OCI-LY3 (cell line): Measurements from ENCODE around the gene EEF1G.

Experiments used
- H2AFZ ChIP-seq: fragments of 200-600, 300-600 bp; shearing (Covaris generic); 2 replicates; pipeline ENCODE4 v1.6.0; 2014; ENCODE audit warnings: antibody characterized with exemption, low read depth, low read length
- H3K27ac ChIP-seq: fragments of 200-600, 300-600 bp; sonication (generic); 2 replicates; pipeline ENCODE4 v1.5.1; 2014; ENCODE audit warnings: mild to moderate bottlenecking, low read length, moderate library complexity, mixed read lengths
- H3K27me3 ChIP-seq: fragments of 200-600, 300-600 bp; sonication (generic); 2 replicates; pipeline ENCODE4 v1.6.1; 2014; ENCODE audit warnings: low read depth, low read length, mixed read lengths
- H3K36me3 ChIP-seq: fragments of 200-600, 300-600 bp; sonication (generic); replicated peaks from 2 replicates; pipeline ENCODE3; 2014; ENCODE audit warnings: low read depth, low read length, mixed read lengths
- H3K4me1 ChIP-seq: fragments of 300-600, 200-600 bp; sonication (generic); 2 replicates; pipeline ENCODE4 v1.6.1; 2014; ENCODE audit warnings: low read length, mixed read lengths
- H3K4me2 ChIP-seq: fragments of 200-600, 300-600 bp; sonication (generic); 2 replicates; pipeline ENCODE4 v1.6.1; 2014; ENCODE audit warnings: low read length, mixed read lengths
- H3K4me3 ChIP-seq: fragments of 300-600, 200-600 bp; sonication (generic); 2 replicates; pipeline ENCODE4 v1.5.1; 2014; ENCODE audit warnings: antibody characterized with exemption, mild to moderate bottlenecking, low read length, moderate library complexity
- H3K79me2 ChIP-seq: fragments of 300-600, 200-600 bp; shearing (Covaris generic); 2 replicates; pipeline ENCODE4 v1.6.1; 2014; ENCODE audit warnings: mild to moderate bottlenecking, low read length, mixed read lengths
- H3K9ac ChIP-seq: fragments of 300-600, 200-600 bp; shearing (Covaris generic); 2 replicates; pipeline ENCODE4 v1.6.0; 2014; ENCODE audit warnings: mild to moderate bottlenecking, low read length, moderate library complexity
- H3K9me3 ChIP-seq: fragments of 200-600, 300-600 bp; shearing (Covaris generic); 2 replicates; pipeline ENCODE4 v1.6.1; 2014; ENCODE audit warnings: low read length, mixed read lengths; ENCODE audit not compliant: insufficient read depth
- H4K20me1 ChIP-seq: fragments of 200-600, 300-600 bp; sonication (generic); 2 replicates; pipeline ENCODE4 v1.6.1; 2016; ENCODE audit warnings: low read length, mixed read lengths; ENCODE audit not compliant: insufficient read depth
- EZH2phosphoT487 ChIP-seq: fragments of 200-600 bp; shearing (Covaris generic); IDR thresholded peaks from 2 replicates; pipeline ENCODE4 v1.6.1; 2018; ENCODE audit warnings: antibody characterized with exemption, mixed run types, low read depth
- TF ChIP-seq, protein P1 (sequence below): fragments of 200-600, 300-600 bp; sonication (generic); IDR thresholded peaks from 2 replicates; pipeline ENCODE4 v1.5.1; 2014; ENCODE audit warnings: antibody characterized with exemption, low read length, low read depth

Gene EEF1G

GRCh38 chr11:62578541-62578940 lies 4.8 kb upstream of the EEF1G start:
- Histone ChIP-seq H4K20me1 (no peaks in the 10 kb centered on the region), H3K9ac (no peak overlapping the region), H3K4me2 (no peak overlapping the region), H3K27ac (no peak overlapping the region), H3K36me3 (peaks cover 55% of the 10 kb centered on the region), H3K9me3 (no peaks in the 10 kb centered on the region), H2AFZ (no peak overlapping the region), H3K27me3 (no peaks in the 10 kb centered on the region), H3K4me3 (no peak overlapping the region), H3K4me1 (peaks cover 9% of the 10 kb centered on the region), H3K79me2 (peaks cover 10% of the 10 kb centered on the region)
- TF ChIP-seq, protein P1, sequence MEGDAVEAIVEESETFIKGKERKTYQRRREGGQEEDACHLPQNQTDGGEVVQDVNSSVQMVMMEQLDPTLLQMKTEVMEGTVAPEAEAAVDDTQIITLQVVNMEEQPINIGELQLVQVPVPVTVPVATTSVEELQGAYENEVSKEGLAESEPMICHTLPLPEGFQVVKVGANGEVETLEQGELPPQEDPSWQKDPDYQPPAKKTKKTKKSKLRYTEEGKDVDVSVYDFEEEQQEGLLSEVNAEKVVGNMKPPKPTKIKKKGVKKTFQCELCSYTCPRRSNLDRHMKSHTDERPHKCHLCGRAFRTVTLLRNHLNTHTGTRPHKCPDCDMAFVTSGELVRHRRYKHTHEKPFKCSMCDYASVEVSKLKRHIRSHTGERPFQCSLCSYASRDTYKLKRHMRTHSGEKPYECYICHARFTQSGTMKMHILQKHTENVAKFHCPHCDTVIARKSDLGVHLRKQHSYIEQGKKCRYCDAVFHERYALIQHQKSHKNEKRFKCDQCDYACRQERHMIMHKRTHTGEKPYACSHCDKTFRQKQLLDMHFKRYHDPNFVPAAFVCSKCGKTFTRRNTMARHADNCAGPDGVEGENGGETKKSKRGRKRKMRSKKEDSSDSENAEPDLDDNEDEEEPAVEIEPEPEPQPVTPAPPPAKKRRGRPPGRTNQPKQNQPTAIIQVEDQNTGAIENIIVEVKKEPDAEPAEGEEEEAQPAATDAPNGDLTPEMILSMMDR: no peak
- no peak for TF ChIP-seq EZH2phosphoT487

- no peak overlapping the region for H3K4me3 ChIP-seq
- H3K36me3 ChIP-seq: peaks cover 54% of the 10 kb centered on the region
- no peaks in the 10 kb centered on the region for H4K20me1 ChIP-seq
- H3K4me1 ChIP-seq: peaks cover 15% of the 10 kb centered on the region
- no peak overlapping the region for H3K9ac ChIP-seq
- no peak for TF ChIP-seq EZH2phosphoT487
- H3K27me3 ChIP-seq: no peaks in the 10 kb centered on the region
- H3K4me2 ChIP-seq: no peak overlapping the region
- H2AFZ ChIP-seq: no peak overlapping the region
- H3K9me3 ChIP-seq: no peaks in the 10 kb centered on the region
- H3K27ac ChIP-seq: no peak overlapping the region
- H3K79me2 ChIP-seq: peaks cover 20% of the 10 kb centered on the region
These were observed 3.5 kb upstream of the EEF1G start for GRCh38 chr11:62577046-62577714.

DNA sequence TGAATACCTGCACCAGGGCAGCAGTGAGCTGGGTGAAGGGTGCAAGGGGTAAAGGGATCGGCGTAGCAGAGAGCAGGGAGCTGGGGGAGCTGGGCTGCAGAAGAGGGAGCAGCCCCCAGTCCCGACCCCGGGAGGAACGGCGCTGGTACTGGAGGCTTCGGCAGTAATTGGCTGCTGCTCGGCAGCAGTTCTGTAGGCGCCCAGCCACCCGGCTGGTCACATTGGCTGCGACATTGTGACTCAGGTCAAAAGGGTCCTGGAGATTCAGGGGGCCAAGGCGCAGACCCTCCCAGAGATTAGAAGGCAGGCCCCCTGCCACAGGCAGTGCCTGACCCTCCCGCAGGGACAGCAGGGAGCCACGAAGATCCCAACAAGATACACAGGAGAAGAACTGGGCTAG lies 2.1 kb upstream of the EEF1G start:
- Histone ChIP-seq H3K4me2 (no peak overlapping the region), H4K20me1 (no peaks in the 10 kb centered on the region), H3K27ac (no peak overlapping the region), H3K9ac (no peak overlapping the region), H3K36me3 (peaks cover 57% of the 10 kb centered on the region), H2AFZ (no peak overlapping the region), H3K79me2 (peaks cover 34% of the 10 kb centered on the region), H3K4me1 (peaks cover 28% of the 10 kb centered on the region), H3K4me3 (no peak overlapping the region), H3K27me3 (no peaks in the 10 kb centered on the region), H3K9me3 (no peaks in the 10 kb centered on the region)
- TF ChIP-seq, protein P1: no peak
- no peak for TF ChIP-seq EZH2phosphoT487

DNA sequence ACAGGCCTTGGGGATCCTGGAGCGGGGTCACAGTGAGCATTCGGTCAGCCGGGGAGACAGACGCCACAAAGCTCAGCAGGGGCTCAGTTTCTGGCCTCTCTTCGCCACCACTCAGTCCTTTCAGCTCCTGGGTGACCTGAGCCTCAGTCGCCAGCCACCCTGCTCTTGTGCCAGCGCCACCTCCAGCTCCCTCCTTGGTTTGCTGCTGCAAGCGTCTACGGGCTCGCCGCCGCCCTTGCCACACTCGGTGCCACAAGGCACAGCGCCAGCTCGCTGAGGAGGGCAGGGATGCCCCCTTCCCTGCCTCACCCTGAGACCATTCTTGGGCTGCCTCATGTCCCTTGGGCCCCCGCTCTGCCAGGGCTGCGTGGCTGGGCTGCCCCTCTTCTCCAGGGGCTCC lies 1.5 kb upstream of the EEF1G start:
- Histone ChIP-seq H4K20me1 (no peaks in the 10 kb centered on the region), H3K9me3 (no peaks in the 10 kb centered on the region), H3K36me3 (peaks cover 62% of the 10 kb centered on the region), H3K27ac (no peak overlapping the region), H3K4me3 (no peak overlapping the region), H2AFZ (no peak overlapping the region), H3K27me3 (no peaks in the 10 kb centered on the region), H3K79me2 (peaks cover 41% of the 10 kb centered on the region), H3K9ac (no peak overlapping the region), H3K4me2 (peak overlapping the region; percentile 87), H3K4me1 (peaks cover 33% of the 10 kb centered on the region)
- TF ChIP-seq, protein P1: no peak
- no peak for TF ChIP-seq EZH2phosphoT487
